H1 (cell line): ENCODE data around the gene ABCB7. TPM values are rescaled to one million over a fixed set of nuclear protein-coding genes. Genes with fewer than 3 reads are reported as not detected.

Experiments
- CBX5 ChIP-seq: fragments of 300-800, 300-1000 bp; sonication (generic); IDR thresholded peaks from 2 replicates; pipeline ENCODE4 v1.7.1; 2016; ENCODE audit warnings: antibody characterized with exemption, low read length, low read depth
- CEBPB ChIP-seq: IDR thresholded peaks from 2 replicates; pipeline ENCODE4 v1.6.1; 2012; ENCODE audit warnings: low read depth, low read length
- CHD1 ChIP-seq: IDR thresholded peaks from 2 replicates; pipeline ENCODE4 v1.6.1; 2012; ENCODE audit warnings: low read depth, low read length, improper control_type of control experiment
- EP300 ChIP-seq, 2 experiments: IDR thresholded peaks; 1 replicate in 1 of 2; 2 replicates in 1 of 2; pipeline ENCODE4 v1.6.1; 2011 to 2012; ENCODE audit warnings: low read depth in 2 of 2, low read length in 2 of 2, mild to moderate bottlenecking in 2 of 2, borderline replicate concordance in 1 of 2, inconsistent platforms in 1 of 2, moderate library complexity in 1 of 2
- GTF2F1 ChIP-seq: IDR thresholded peaks from 2 replicates; pipeline ENCODE4 v1.6.1; 2012; ENCODE audit warnings: low read depth, low read length, improper control_type of control experiment, borderline replicate concordance
- RBBP5 ChIP-seq: IDR thresholded peaks from 2 replicates; pipeline ENCODE4 v1.7.1; 2012; ENCODE audit warnings: low read depth, mild to moderate bottlenecking, inconsistent platforms, low read length, moderate library complexity, borderline replicate concordance
- SUZ12 ChIP-seq: fragments of 200-600 bp; sonication (generic); IDR thresholded peaks from 2 replicates; pipeline ENCODE4 v1.6.1; 2012; ENCODE audit warnings: mild to moderate bottlenecking, inconsistent platforms, low read length, moderate library complexity, mixed read lengths
- TEAD4 ChIP-seq: IDR thresholded peaks from 2 replicates; pipeline ENCODE4 v1.6.1; 2012; ENCODE audit warnings: low read depth, low read length, inconsistent platforms, mixed read lengths
- ZNF274 ChIP-seq: IDR thresholded peaks from 2 replicates; pipeline ENCODE4 v1.7.0; 2012; ENCODE audit warnings: low read length, borderline replicate concordance; ENCODE audit errors: extremely low read depth
- polyA plus RNA-seq, 7 experiments: library from polyadenylated mRNA; depleted of rRNA in 3 of 7; stranded (reverse) in 5 of 7; unstranded in 2 of 7; fragments of >200 nt in 5 of 7; fragments of 200-250 nt in 2 of 7; gene quantifications; 1 replicate in 5 of 7; 2 replicates in 1 of 7; 4 replicates in 1 of 7; pipeline versions ENCODE4 v1.2.1 to v1.2.3, GENCODE V29; 2011 to 2013; ENCODE audit warnings: missing spikeins in 2 of 7, mixed read lengths in 2 of 7
- total RNA-seq: library from RNA; stranded (reverse); fragmentation: NEBNext Ultra II Directional; extraction: Animal tissue kit (Norgen Biotek cat#: 25700); gene quantifications from 2 replicates; pipeline ENCODE4 v1.2.1, GENCODE V29; 2021
- TF ChIP-seq, protein P1 (sequence below), 3 experiments: IDR thresholded peaks; 1 replicate in 2 of 3; 2 replicates in 1 of 3; pipeline versions ENCODE4 v1.5.1 to v1.6.1; 2011; ENCODE audit warnings: low read length in 3 of 3, mild to moderate bottlenecking in 3 of 3, inconsistent platforms in 2 of 3, low read depth in 1 of 3, moderate library complexity in 1 of 3; ENCODE audit not compliant: insufficient read depth in 1 of 3; ENCODE audit errors: control extremely low read depth in 1 of 3

ABCB7 gene
- total and polyA plus RNA-seq, 2 of the 8 experiments (the other 6 are each of a cell fraction or from before 2014, with no cell fraction given): 24.3 to 43.3 TPM

DNA sequence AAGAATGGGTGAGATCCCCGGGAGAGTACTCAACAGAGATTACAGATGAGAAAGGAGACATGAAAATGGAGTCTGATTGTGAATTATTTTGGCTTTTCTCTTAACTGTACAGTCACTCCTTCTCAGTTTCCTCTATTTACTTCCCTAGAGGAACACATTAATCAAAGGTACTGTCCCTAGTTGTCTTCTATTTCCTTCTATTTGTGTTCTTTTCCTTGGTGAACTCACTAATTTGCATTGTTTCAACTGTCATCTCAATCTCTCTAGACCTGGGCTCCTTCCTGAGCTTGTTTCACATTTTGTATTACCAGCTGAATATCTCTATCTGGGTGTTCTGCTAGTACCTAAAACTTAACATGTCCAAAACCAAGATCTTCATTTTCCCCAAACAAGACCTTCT is 59.8 kb downstream of the ABCB7 start (continued):
- TF ChIP-seq, protein P1, sequence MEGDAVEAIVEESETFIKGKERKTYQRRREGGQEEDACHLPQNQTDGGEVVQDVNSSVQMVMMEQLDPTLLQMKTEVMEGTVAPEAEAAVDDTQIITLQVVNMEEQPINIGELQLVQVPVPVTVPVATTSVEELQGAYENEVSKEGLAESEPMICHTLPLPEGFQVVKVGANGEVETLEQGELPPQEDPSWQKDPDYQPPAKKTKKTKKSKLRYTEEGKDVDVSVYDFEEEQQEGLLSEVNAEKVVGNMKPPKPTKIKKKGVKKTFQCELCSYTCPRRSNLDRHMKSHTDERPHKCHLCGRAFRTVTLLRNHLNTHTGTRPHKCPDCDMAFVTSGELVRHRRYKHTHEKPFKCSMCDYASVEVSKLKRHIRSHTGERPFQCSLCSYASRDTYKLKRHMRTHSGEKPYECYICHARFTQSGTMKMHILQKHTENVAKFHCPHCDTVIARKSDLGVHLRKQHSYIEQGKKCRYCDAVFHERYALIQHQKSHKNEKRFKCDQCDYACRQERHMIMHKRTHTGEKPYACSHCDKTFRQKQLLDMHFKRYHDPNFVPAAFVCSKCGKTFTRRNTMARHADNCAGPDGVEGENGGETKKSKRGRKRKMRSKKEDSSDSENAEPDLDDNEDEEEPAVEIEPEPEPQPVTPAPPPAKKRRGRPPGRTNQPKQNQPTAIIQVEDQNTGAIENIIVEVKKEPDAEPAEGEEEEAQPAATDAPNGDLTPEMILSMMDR (IDR thresholded peaks at IDR 0.05; ENCODE audit: control extremely low read depth in 1 of 3, insufficient read depth in 1 of 3, low read depth in 1 of 3, low read length in 3 of 3): no peak
- TF ChIP-seq RBBP5 (no peak), CHD1 (no peak), ZNF274 (no peak), EP300 (IDR thresholded peaks at IDR 0.05; ENCODE audit: borderline replicate concordance in 1 of 2, low read depth in 2 of 2, low read length in 2 of 2) (no peak), GTF2F1 (no peak), CEBPB (no peak), TEAD4 (no peak), CBX5 (no peak), SUZ12 (no peak)
